ENCODE data around the gene KLF2.
"Not testable (repeated sequence)": the region's sequence is repeated elsewhere in the genome, so short reads cannot be mapped to it uniquely, and the experiment has no call there.

Gene KLF2

DNA sequence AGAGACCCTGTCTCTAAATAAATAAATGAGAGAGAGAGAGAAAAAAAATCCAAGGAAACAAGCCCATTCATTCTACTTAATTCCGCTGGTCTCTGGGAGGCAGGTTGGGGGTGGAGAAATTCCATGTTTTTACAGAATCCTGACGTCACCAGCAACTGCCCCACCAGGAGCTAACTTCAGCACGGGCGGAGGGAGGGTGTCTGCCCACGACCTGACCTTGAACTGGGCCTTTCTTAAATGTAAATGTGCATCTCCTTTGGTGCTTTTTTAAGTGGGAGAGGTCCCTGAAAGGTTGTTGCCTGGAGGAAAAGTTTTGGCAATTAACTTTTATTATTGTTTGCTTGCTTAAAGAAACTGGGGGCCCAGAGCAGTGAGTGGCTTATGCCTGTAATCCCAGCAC lies 15.5 kb downstream of the KLF2 start:
- Histone ChIP-seq H3K27ac (ENCODE audit: low read depth, low read length) (no peak overlapping the region), H3K4me1 (ENCODE audit: insufficient read depth, low read length) (peaks cover 9% of the 10 kb centered on the region), H3K27me3 (ENCODE audit: control insufficient read depth in 1 of 2, insufficient read depth in 2 of 2, low read length in 2 of 2) (no peaks in the 10 kb centered on the region), H3K36me3 (ENCODE audit: insufficient read depth, low read length) (no peaks in the 10 kb centered on the region), H3K9me3 (ENCODE audit: low read length) (no peaks in the 10 kb centered on the region), H3K4me3 (ENCODE audit: low read depth in 1 of 2, low read length in 2 of 2) (no peak overlapping the region), H3K9ac (ENCODE audit: low read length) (no peak overlapping the region)

DNA sequence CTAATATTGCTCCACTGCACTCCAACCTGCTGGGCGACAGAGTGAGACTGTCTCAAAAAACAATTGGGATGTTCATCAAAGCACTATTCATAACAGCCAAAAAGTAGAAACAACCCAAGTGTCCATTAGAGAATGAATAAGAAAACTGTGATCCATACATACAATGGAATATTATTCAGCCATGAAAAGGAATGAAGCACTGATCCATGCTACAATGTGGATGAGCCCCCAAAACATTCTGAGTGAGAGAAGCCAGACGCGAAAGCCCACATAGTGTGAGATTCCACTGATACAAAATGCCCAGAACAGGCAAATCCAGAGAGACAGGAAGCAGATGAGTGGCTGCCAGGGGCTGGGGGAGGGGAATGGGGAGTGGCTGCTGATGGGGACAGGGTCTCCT lies 16.0 kb downstream of the KLF2 start:
- Histone ChIP-seq H3K9ac (ENCODE audit: low read length) (no peak overlapping the region), H3K9me3 (ENCODE audit: low read length) (no peaks in the 10 kb centered on the region), H3K27me3 (ENCODE audit: control insufficient read depth in 1 of 2, insufficient read depth in 2 of 2, low read length in 2 of 2) (no peaks in the 10 kb centered on the region), H3K36me3 (ENCODE audit: insufficient read depth, low read length) (no peaks in the 10 kb centered on the region), H3K4me3 (ENCODE audit: low read depth in 1 of 2, low read length in 2 of 2) (no peak overlapping the region), H3K4me1 (ENCODE audit: insufficient read depth, low read length) (peaks cover 9% of the 10 kb centered on the region), H3K27ac (ENCODE audit: low read depth, low read length) (no peak overlapping the region)

DNA sequence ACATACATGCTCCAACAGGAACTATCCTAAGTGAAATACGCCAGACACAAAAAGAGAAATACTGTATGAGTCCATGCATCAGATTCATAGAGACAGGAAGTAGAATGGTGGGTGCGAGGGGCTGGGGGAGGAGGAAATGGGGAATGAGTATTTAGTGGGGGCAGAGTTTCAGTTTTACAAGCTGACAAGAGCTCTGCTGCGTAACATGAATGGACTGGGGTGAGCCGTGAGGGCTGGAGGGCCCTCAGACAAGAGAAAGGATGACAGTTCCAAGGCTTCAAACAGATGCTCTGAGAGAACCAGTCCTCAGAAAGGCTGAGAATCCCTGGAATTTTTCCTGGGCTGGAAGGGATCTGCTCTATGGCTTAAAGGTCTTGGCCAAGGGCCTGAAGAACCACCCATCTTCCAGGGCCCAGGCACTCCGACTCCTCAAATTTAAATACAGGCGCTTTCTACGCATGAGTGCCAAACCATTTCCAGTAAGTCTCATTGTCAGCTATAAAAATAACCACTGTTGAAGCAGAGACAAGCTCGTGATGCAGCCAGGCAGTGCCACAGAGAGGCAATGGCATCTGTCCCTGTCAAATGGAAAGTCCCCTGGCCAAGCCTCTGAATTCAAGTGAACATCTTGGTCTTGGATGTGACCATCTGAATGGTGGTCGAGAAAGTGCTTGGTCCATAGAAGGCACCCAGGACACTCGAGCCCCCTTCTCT lies 17.5 kb downstream of the KLF2 start:
- Histone ChIP-seq H3K9me3 (ENCODE audit: low read length) (no peaks in the 10 kb centered on the region), H3K36me3 (ENCODE audit: insufficient read depth, low read length) (no peaks in the 10 kb centered on the region), H3K27me3 (ENCODE audit: control insufficient read depth in 1 of 2, insufficient read depth in 2 of 2, low read length in 2 of 2) (no peaks in the 10 kb centered on the region), H3K27ac (ENCODE audit: low read depth, low read length) (peak overlapping the region; percentile 61), H3K9ac (ENCODE audit: low read length) (peak overlapping the region; percentile 37), H3K4me1 (ENCODE audit: insufficient read depth, low read length) (peaks cover 9% of the 10 kb centered on the region), H3K4me3 (ENCODE audit: low read depth in 1 of 2, low read length in 2 of 2) (no peak overlapping the region)

DNA sequence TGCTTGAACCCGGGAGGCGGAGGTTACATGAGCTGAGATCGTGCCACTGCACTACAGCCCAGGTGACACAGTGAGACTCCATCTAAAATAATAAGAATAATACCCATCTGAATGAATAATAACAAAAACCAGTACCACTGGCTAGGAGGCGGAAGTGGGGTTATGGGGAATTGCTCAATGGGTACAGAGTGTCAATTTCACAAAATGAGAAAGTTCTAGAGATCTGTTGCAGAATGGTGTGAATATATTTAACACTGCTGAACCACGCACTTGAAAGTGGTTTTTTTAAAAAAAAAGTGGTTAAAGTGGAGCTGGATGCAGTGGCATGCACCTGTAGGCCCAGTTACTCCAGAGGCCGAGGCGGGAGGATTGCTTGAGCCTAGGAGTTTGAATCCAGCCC lies 18.5 kb downstream of the KLF2 start:
- Histone ChIP-seq H3K27ac (ENCODE audit: low read depth, low read length) (no peak overlapping the region), H3K4me3 (ENCODE audit: low read depth in 1 of 2, low read length in 2 of 2) (no peak overlapping the region), H3K9ac (ENCODE audit: low read length) (no peak overlapping the region), H3K27me3 (ENCODE audit: control insufficient read depth in 1 of 2, insufficient read depth in 2 of 2, low read length in 2 of 2) (no peaks in the 10 kb centered on the region), H3K36me3 (ENCODE audit: insufficient read depth, low read length) (no peaks in the 10 kb centered on the region), H3K4me1 (ENCODE audit: insufficient read depth, low read length) (peaks cover 9% of the 10 kb centered on the region), H3K9me3 (ENCODE audit: low read length) (no peaks in the 10 kb centered on the region)

DNA sequence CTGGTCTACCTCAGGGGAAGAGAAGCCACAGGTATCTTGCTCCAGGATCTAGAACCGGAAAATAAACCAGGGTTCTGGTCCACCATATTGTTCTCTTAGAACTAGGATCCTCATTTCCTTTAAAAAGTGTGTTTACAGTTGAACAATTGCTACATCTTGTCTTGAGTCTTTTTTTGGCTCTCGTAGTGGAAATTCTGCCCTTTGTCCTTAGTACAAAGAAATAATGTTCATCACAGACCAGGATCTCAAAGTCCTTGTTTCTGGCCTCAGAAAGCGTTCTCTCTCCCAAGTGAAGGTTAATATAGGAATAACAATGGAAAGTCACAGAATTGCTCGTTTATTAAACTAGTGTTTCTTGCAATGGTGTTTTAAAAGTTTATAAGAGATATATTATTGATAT lies 20.8 kb downstream of the KLF2 start:
- H3K27me3 ChIP-seq (ENCODE audit: control insufficient read depth in 1 of 2, insufficient read depth in 2 of 2, low read length in 2 of 2) = no peaks in the 10 kb centered on the region
- H3K27ac ChIP-seq (ENCODE audit: low read depth, low read length) = no peak overlapping the region
- no peak overlapping the region for H3K9ac ChIP-seq (ENCODE audit: low read length)
- H3K4me1 ChIP-seq (ENCODE audit: insufficient read depth, low read length) = peaks cover 9% of the 10 kb centered on the region
- H3K9me3 ChIP-seq (ENCODE audit: low read length) = no peaks in the 10 kb centered on the region
- H3K36me3 ChIP-seq (ENCODE audit: insufficient read depth, low read length) = no peaks in the 10 kb centered on the region
- H3K4me3 ChIP-seq (ENCODE audit: low read depth in 1 of 2, low read length in 2 of 2) = no peak overlapping the region

GRCh38 chr19:16347099-16347498 lies 22.5 kb downstream of the KLF2 start:
- H3K4me3 ChIP-seq (ENCODE audit: low read depth in 1 of 2, low read length in 2 of 2); H3K9ac ChIP-seq (ENCODE audit: low read length); H3K27ac ChIP-seq (ENCODE audit: low read depth, low read length); H3K4me1 ChIP-seq (ENCODE audit: insufficient read depth, low read length); H3K27me3 ChIP-seq (ENCODE audit: control insufficient read depth in 1 of 2, insufficient read depth in 2 of 2, low read length in 2 of 2); H3K9me3 ChIP-seq (ENCODE audit: low read length); H3K36me3 ChIP-seq (ENCODE audit: insufficient read depth, low read length): not testable (repeated sequence)

DNA sequence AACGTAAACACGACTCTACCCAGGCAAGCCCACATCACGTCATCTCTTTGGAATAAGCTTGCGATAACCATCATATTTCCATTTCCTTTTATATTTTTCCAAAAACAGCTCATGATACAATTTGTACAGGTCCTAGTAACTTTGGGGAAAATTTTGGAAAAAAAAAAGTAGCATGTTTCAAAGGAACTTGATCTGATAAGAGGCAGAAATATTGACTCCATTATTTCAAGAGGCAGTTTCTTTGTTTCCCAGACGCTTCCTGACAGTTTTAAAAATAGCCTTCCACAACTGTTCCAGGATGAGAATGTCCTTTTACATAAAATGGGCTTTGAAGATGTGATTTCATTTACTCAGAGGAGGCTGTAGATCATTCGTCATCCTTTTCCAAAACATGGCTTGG lies 23.1 kb downstream of the KLF2 start:
- Histone ChIP-seq H3K4me1 (ENCODE audit: insufficient read depth, low read length) (no peaks in the 10 kb centered on the region), H3K4me3 (ENCODE audit: low read depth in 1 of 2, low read length in 2 of 2) (no peak overlapping the region), H3K27me3 (ENCODE audit: control insufficient read depth in 1 of 2, insufficient read depth in 2 of 2, low read length in 2 of 2) (no peaks in the 10 kb centered on the region), H3K36me3 (ENCODE audit: insufficient read depth, low read length) (no peaks in the 10 kb centered on the region), H3K9ac (ENCODE audit: low read length) (no peak overlapping the region), H3K27ac (ENCODE audit: low read depth, low read length) (no peak overlapping the region), H3K9me3 (ENCODE audit: low read length) (no peaks in the 10 kb centered on the region)

- no peaks in the 10 kb centered on the region for H3K9me3 ChIP-seq (ENCODE audit: low read length)
- H3K27me3 ChIP-seq (ENCODE audit: control insufficient read depth in 1 of 2, insufficient read depth in 2 of 2, low read length in 2 of 2) = no peaks in the 10 kb centered on the region
- no peak overlapping the region for H3K27ac ChIP-seq (ENCODE audit: low read depth, low read length)
- no peaks in the 10 kb centered on the region for H3K36me3 ChIP-seq (ENCODE audit: insufficient read depth, low read length)
- H3K4me1 ChIP-seq (ENCODE audit: insufficient read depth, low read length) = no peaks in the 10 kb centered on the region
- H3K4me3 ChIP-seq (ENCODE audit: low read depth in 1 of 2, low read length in 2 of 2) = no peak overlapping the region
- no peak overlapping the region for H3K9ac ChIP-seq (ENCODE audit: low read length)
Observed at GRCh38 chr19:16349551-16350152, 25.0 kb downstream of the KLF2 start.

DNA sequence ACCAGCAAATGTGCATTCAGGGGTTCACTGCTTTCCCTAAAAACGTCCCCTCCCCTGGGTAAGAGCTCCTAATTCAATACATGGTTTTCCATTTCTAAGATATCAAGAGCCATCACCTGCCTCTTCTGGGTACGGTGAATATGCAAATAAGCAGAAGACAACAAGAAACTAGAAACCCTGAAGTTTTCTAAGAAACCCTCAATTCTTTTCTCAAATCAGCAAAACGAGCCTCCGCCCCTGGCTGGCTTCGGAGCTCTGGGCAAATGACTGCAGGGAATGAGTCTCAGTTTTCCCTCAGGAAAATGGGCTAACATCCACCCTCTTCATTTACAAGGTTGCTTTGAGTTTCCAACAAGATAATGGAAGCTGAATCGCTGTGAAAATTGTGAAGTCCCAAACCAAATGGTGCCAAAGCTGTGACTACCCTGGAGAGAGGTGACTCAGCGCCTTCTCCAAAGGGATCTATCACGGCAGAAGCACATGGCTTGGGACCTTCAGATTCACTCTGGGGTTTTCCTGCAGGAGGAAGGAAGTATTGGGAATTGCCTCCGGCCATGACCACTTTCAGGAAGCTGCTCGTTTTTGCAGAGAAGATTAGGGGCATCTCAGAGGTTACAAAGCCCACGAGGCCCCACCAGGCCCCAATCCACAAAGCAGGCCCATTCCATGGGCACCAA lies 26.6 kb downstream of the KLF2 start:
- H3K27ac ChIP-seq (ENCODE audit: low read depth, low read length) = no peak overlapping the region
- H3K27me3 ChIP-seq (ENCODE audit: control insufficient read depth in 1 of 2, insufficient read depth in 2 of 2, low read length in 2 of 2) = no peaks in the 10 kb centered on the region

DNA sequence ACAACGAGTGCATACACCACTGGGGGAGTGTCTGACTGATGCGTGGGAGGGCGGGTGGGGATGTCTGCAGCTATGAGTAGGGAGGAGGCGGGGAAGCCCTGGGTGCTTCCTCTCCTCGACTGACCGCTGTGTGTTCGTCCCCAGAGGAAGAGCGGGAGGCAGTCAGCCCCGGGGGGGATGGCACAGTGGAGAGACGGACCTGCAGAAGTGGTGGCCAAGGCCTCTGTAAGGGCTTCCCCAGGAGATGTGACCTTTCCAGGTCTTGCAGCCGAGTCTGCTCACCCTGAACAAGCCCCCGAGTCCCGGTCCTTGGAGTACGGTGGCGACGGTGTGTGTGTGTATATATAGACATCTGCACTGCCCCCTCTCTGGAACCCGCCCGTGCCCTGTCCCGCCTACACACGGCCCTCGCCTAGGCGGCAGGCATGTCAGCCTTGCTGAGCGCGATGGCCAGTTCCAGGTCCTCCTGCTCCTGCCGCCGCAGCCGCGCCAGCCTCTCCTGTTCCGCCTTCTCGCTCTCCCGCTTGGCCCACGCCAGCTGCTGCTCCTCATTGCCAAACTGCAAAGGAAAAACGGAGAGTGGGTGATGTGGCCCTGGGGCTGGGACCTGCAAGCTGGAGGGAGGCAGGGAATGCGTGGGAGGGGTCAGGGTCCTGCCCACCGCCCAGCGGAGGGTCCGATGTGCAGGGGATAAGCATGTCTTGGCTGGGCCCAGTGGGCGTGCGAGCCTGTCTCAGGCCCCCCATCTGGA lies 30.8 kb downstream of the KLF2 start:
- H3K9ac ChIP-seq (ENCODE audit: low read length) = no peak overlapping the region

More for the DNA sequence above, 26.6 kb downstream of the KLF2 start:
- Histone ChIP-seq H3K9ac (ENCODE audit: low read length) (no peak overlapping the region), H3K4me1 (ENCODE audit: insufficient read depth, low read length) (no peaks in the 10 kb centered on the region), H3K9me3 (ENCODE audit: low read length) (no peaks in the 10 kb centered on the region), H3K36me3 (ENCODE audit: insufficient read depth, low read length) (no peaks in the 10 kb centered on the region), H3K4me3 (ENCODE audit: low read depth in 1 of 2, low read length in 2 of 2) (no peak overlapping the region)

GRCh38 chr19:16358456-16358855 lies 33.8 kb downstream of the KLF2 start:
- Histone ChIP-seq H3K4me3 (ENCODE audit: low read depth in 1 of 2, low read length in 2 of 2) (no peak overlapping the region), H3K27me3 (ENCODE audit: control insufficient read depth in 1 of 2, insufficient read depth in 2 of 2, low read length in 2 of 2) (no peaks in the 10 kb centered on the region), H3K36me3 (ENCODE audit: insufficient read depth, low read length) (no peaks in the 10 kb centered on the region), H3K4me1 (ENCODE audit: insufficient read depth, low read length) (no peaks in the 10 kb centered on the region), H3K9ac (ENCODE audit: low read length) (no peak overlapping the region), H3K27ac (ENCODE audit: low read depth, low read length) (no peak overlapping the region), H3K9me3 (ENCODE audit: low read length) (no peaks in the 10 kb centered on the region)

More for the DNA sequence above, 30.8 kb downstream of the KLF2 start:
- Histone ChIP-seq H3K27me3 (ENCODE audit: control insufficient read depth in 1 of 2, insufficient read depth in 2 of 2, low read length in 2 of 2) (no peaks in the 10 kb centered on the region), H3K9me3 (ENCODE audit: low read length) (no peaks in the 10 kb centered on the region), H3K36me3 (ENCODE audit: insufficient read depth, low read length) (no peaks in the 10 kb centered on the region), H3K4me1 (ENCODE audit: insufficient read depth, low read length) (no peaks in the 10 kb centered on the region), H3K4me3 (ENCODE audit: low read depth in 1 of 2, low read length in 2 of 2) (no peak overlapping the region), H3K27ac (ENCODE audit: low read depth, low read length) (no peak overlapping the region)

All from muscle layer of colon (tissue), 2 donors.